IMR-90 (cell line): ENCODE measurements around the gene TMED6. TPM values are rescaled to one million over a fixed set of nuclear protein-coding genes. Genes with fewer than 3 reads are reported as not detected.

Source experiments
- ATAC-seq: fragments of 200-7000 bp; cut with Tn5 transposase; 2 replicates; pipeline ENCODE4 v1.9.1; 2020; ENCODE audit warnings: low read depth, mild to moderate bottlenecking, moderate library complexity
- BruUV-seq: library from RNA; stranded (reverse); fragments of 400-500 nt; replicated peaks from 2 replicates; lab custom pipeline; 2021; lab: Mats Ljungman, UMichigan
- CTCF ChIA-PET: fragments of 300-600 bp; formaldehyde crosslinking; extraction: SDS; loops from one replicate; lab custom pipeline; 2021; ENCODE audit warnings: antibody characterized with exemption; lab: Yijun Ruan, JAX
- POLR2A ChIA-PET: fragments of 300-600 bp; sonication (Branson Sonifier 250); formaldehyde crosslinking; loops from one replicate; lab custom pipeline; 2022; ENCODE audit warnings: antibody characterized with exemption; ENCODE audit not compliant: unreplicated experiment; lab: Charles Lee
- DNase-seq: peaks from one replicate; pipeline ENCODE4 v3.0.0; 2013
- H2AFZ ChIP-seq: replicated peaks from 2 replicates; pipeline ENCODE3; 2013; ENCODE audit warnings: low read length, mild to moderate bottlenecking; ENCODE audit not compliant: poor library complexity
- H2AK5ac ChIP-seq: 2 replicates; pipeline ENCODE4 v1.6.1; 2013; ENCODE audit warnings: low read depth, low read length, inconsistent platforms
- H2AK9ac ChIP-seq: replicated peaks from 2 replicates; pipeline ENCODE3; 2013; ENCODE audit warnings: mild to moderate bottlenecking, low read depth, low read length, moderate library complexity; ENCODE audit not compliant: poor library complexity
- H2BK120ac ChIP-seq: 2 replicates; pipeline ENCODE4 v1.6.1; 2013; ENCODE audit warnings: low read depth, low read length, inconsistent platforms
- H2BK15ac ChIP-seq: 3 replicates; pipeline ENCODE4 v1.6.1; 2013; ENCODE audit warnings: low read depth, low read length, inconsistent platforms
- H2BK20ac ChIP-seq: 2 replicates; pipeline ENCODE4 v1.6.1; 2013; ENCODE audit warnings: low read depth, mild to moderate bottlenecking, inconsistent platforms, low read length, moderate library complexity
- H2BK5ac ChIP-seq: 2 replicates; pipeline ENCODE4 v1.6.1; 2013; ENCODE audit warnings: mild to moderate bottlenecking, low read depth, low read length, inconsistent platforms; ENCODE audit not compliant: poor library complexity, severe bottlenecking
- H3K14ac ChIP-seq: replicated peaks from 2 replicates; pipeline ENCODE4 v1.6.1; 2013; ENCODE audit warnings: low read depth, low read length, inconsistent platforms
- H3K18ac ChIP-seq: 2 replicates; pipeline ENCODE4 v1.6.1; 2013; ENCODE audit warnings: low read depth, low read length, control low read depth
- H3K23ac ChIP-seq: 2 replicates; pipeline ENCODE4 v1.6.1; 2013; ENCODE audit warnings: low read depth, low read length, inconsistent platforms
- H3K27ac ChIP-seq: 2 replicates; pipeline ENCODE4 v1.5.1; 2013; ENCODE audit warnings: mild to moderate bottlenecking, control low read depth, low read length; ENCODE audit not compliant: insufficient read depth
- H3K27me3 ChIP-seq: 2 replicates; pipeline ENCODE4 v1.6.1; 2013; ENCODE audit warnings: low read length; ENCODE audit not compliant: control insufficient read depth, insufficient read depth
- H3K36me3 ChIP-seq: 2 replicates; pipeline ENCODE4 v1.6.1; 2013; ENCODE audit warnings: low read length, mixed read lengths; ENCODE audit not compliant: control insufficient read depth, insufficient read depth
- H3K4ac ChIP-seq: 2 replicates; pipeline ENCODE4 v1.6.1; 2013; ENCODE audit warnings: low read depth, low read length, inconsistent platforms
- H3K4me1 ChIP-seq: 2 replicates; pipeline ENCODE4 v1.6.1; 2013; ENCODE audit warnings: low read length, mixed read lengths; ENCODE audit not compliant: control insufficient read depth, insufficient read depth
- H3K4me2 ChIP-seq: 2 replicates; pipeline ENCODE4 v1.6.1; 2013; ENCODE audit warnings: low read depth, mild to moderate bottlenecking, control low read depth, low read length, moderate library complexity
- H3K4me3 ChIP-seq: 2 replicates; pipeline ENCODE4 v1.5.1; 2013; ENCODE audit warnings: low read depth, mild to moderate bottlenecking, control low read depth, low read length, moderate library complexity; ENCODE audit not compliant: insufficient read depth
- H3K56ac ChIP-seq: 2 replicates; pipeline ENCODE4 v1.6.1; 2013; ENCODE audit warnings: low read length, inconsistent platforms; ENCODE audit not compliant: insufficient read depth; ENCODE audit errors: extremely low read depth
- H3K79me1 ChIP-seq, 2 experiments: 2 replicates each; pipeline ENCODE4 v1.6.1; 2013; ENCODE audit warnings: low read length in 2 of 2, inconsistent platforms in 1 of 2, low read depth in 1 of 2
- H3K9ac ChIP-seq: 2 replicates; pipeline ENCODE4 v1.6.1; 2013; ENCODE audit warnings: low read depth, low read length, control low read depth
- H3K9me1 ChIP-seq: 2 replicates; pipeline ENCODE4 v1.6.1; 2013; ENCODE audit warnings: low read length, inconsistent platforms; ENCODE audit not compliant: insufficient read depth
- H3K9me3 ChIP-seq: 2 replicates; pipeline ENCODE4 v1.6.1; 2013; ENCODE audit warnings: low read length; ENCODE audit not compliant: control insufficient read depth, insufficient read depth
- H4K20me1 ChIP-seq: 2 replicates; pipeline ENCODE4 v1.6.1; 2013; ENCODE audit warnings: low read length, inconsistent platforms; ENCODE audit not compliant: insufficient read depth
- H4K5ac ChIP-seq: 2 replicates; pipeline ENCODE4 v1.6.1; 2013; ENCODE audit warnings: mild to moderate bottlenecking, low read depth, low read length, control low read depth
- H4K8ac ChIP-seq, 2 experiments: 2 replicates each; pipeline ENCODE4 v1.6.1; 2013; ENCODE audit warnings: low read depth in 2 of 2, low read length in 2 of 2, control low read depth in 1 of 2, inconsistent platforms in 1 of 2
- H4K91ac ChIP-seq: 2 replicates; pipeline ENCODE4 v1.6.1; 2013; ENCODE audit warnings: low read depth, low read length, inconsistent platforms; ENCODE audit not compliant: insufficient read depth
- BHLHE40 ChIP-seq: fragments of 150-350 bp; IDR thresholded peaks from 2 replicates; pipeline ENCODE4 v1.6.1; 2016; ENCODE audit warnings: mild to moderate bottlenecking, low read depth, low read length
- CEBPB ChIP-seq: IDR thresholded peaks from 2 replicates; pipeline ENCODE4 v1.6.1; 2012; ENCODE audit warnings: low read depth, low read length, improper control_type of control experiment
- CHD1 ChIP-seq: IDR thresholded peaks from 2 replicates; pipeline ENCODE4 v1.6.1; 2012; ENCODE audit warnings: low read depth, low read length, improper control_type of control experiment
- FOS ChIP-seq: fragments of 150-350 bp; IDR thresholded peaks from 2 replicates; pipeline ENCODE4 v1.6.1; 2016; ENCODE audit warnings: low read depth, low read length
- MAFK ChIP-seq: IDR thresholded peaks from 2 replicates; pipeline ENCODE4 v1.6.1; 2012; ENCODE audit warnings: low read depth, low read length, improper control_type of control experiment
- MAZ ChIP-seq: IDR thresholded peaks from 2 replicates; pipeline ENCODE4 v1.6.1; 2012; ENCODE audit warnings: low read depth, mild to moderate bottlenecking, low read length, improper control_type of control experiment, moderate library complexity, borderline replicate concordance
- MXI1 ChIP-seq: IDR thresholded peaks from 2 replicates; pipeline ENCODE4 v1.6.1; 2012; ENCODE audit warnings: low read depth, mild to moderate bottlenecking, low read length, moderate library complexity, borderline replicate concordance
- NFE2L2 ChIP-seq: fragments of 150-350 bp; IDR thresholded peaks from 2 replicates; pipeline ENCODE4 v1.6.1; 2016; ENCODE audit warnings: low read depth, mild to moderate bottlenecking, low read length
- POLR2A ChIP-seq: IDR thresholded peaks from 2 replicates; pipeline ENCODE4 v1.6.1; 2012; ENCODE audit warnings: mild to moderate bottlenecking, low read depth, low read length
- RAD21 ChIP-seq: IDR thresholded peaks from 2 replicates; pipeline ENCODE4 v1.6.1; 2012; ENCODE audit warnings: low read length, improper control_type of control experiment
- RCOR1 ChIP-seq: IDR thresholded peaks from 2 replicates; pipeline ENCODE4 v1.6.1; 2012; ENCODE audit warnings: mild to moderate bottlenecking, low read length, improper control_type of control experiment; ENCODE audit not compliant: insufficient replicate concordance
- RFX5 ChIP-seq: IDR thresholded peaks from 2 replicates; pipeline ENCODE4 v1.8.0; 2012; ENCODE audit warnings: low read depth, mild to moderate bottlenecking, low read length, moderate library complexity
- SMC3 ChIP-seq: fragments of 150-350 bp; IDR thresholded peaks from 2 replicates; pipeline ENCODE4 v1.6.1; 2016; ENCODE audit warnings: low read depth, mild to moderate bottlenecking, antibody characterized with exemption, low read length, moderate library complexity
- USF2 ChIP-seq: fragments of 150-350 bp; IDR thresholded peaks from 2 replicates; pipeline ENCODE4 v1.6.1; 2017; ENCODE audit warnings: mild to moderate bottlenecking, antibody characterized with exemption, low read length, low read depth
- WGBS, 2 experiments: methylation state at CpG; one replicate each; pipeline versions ENCODE4 v1.1.5 to v1.1.7; 2013; ENCODE audit warnings: missing lambda C conversion rate in 2 of 2; ENCODE audit not compliant: insufficient read length in 1 of 2; ENCODE audit errors: extremely low coverage in 2 of 2; 5-methylcytosine and 5-hydroxymethylcytosine counted together
- dilution Hi-C: fragments of 300-500 bp; cut with HindIII; formaldehyde crosslinking; loops from one replicate; pipeline ENCODE4 v1.14.3; 2018; ENCODE audit warnings: low sequenced_read_pairs; ENCODE audit not compliant: unreplicated experiment
- in situ Hi-C: fragments of 300-500 bp; cut with MboI; formaldehyde crosslinking; loops from 3 replicates; pipeline ENCODE4 v1.14.3; 2019; ENCODE audit warnings: low sequenced_read_pairs, inconsistent platforms, mixed read lengths
- intact Hi-C: fragments of 100-400 bp; cut with micrococcal nuclease; formaldehyde crosslinking; loops from 2 replicates; pipeline ENCODE4 v1.10.0; 2022
- polyA plus RNA-seq, 3 experiments: library from polyadenylated mRNA; depleted of rRNA; stranded (reverse); fragments of >200 nt; gene quantifications; 2 replicates each; pipeline ENCODE4 v1.2.3, GENCODE V29; 2012; ENCODE audit warnings: low replicate concordance in 1 of 3
- total RNA-seq: library from RNA; depleted of rRNA; stranded (reverse); fragments of >200 nt; gene quantifications from 2 replicates; pipeline ENCODE4 v1.2.3, GENCODE V29; 2012
- TF ChIP-seq, protein P1 (sequence below): fragments of 150-350 bp; IDR thresholded peaks from 2 replicates; pipeline ENCODE4 v1.6.1; 2016; ENCODE audit warnings: low read depth, mild to moderate bottlenecking, low read length, moderate library complexity, borderline replicate concordance
- TF ChIP-seq, protein P2 (sequence below): conservative IDR thresholded peaks from 2 replicates; pipeline ENCODE4 v1.5.1; 2012; ENCODE audit warnings: mild to moderate bottlenecking, low read depth, low read length, improper control_type of control experiment

TMED6 gene
- total and polyA plus RNA-seq, 2 of the 4 experiments (the other 2 are of a cell fraction): 0.10 TPM; not detected in 1

DNA sequence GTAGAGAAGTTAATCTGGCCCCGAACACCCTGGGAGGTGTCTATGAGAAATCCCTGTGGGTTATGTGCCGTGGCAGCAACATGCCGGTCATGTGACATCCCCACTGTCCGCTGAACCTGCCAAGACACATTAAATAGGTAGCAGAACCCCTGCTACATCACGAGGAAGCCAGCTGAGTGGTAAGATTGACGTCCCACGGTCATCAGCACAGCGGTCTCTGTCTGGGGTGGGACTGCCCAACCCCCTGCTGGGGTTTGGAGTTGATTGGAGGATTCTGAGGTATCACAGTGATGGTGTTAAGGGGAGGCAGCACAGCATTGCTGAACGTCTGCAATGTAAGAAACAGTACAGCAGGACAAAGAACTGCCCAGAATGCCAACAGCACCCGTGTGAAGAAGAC lies 2.0 kb downstream of the TMED6 start:
- ATAC-seq: no peak
- WGBS, 2 experiments: 87% methylated on average over 9 of the region's 10 CpGs; no CpG with 5 or more reads in 1 of the 2 experiments

More for the DNA sequence above, 2.0 kb downstream of the TMED6 start:
- Histone ChIP-seq H2BK120ac (no peak overlapping the region), H3K4me3 (no peak overlapping the region), H3K56ac (no peak overlapping the region), H2BK15ac (no peak overlapping the region), H4K5ac (no peak overlapping the region), H2AK9ac (no peak overlapping the region), H3K4ac (no peak overlapping the region), H3K4me2 (no peak overlapping the region), H4K20me1 (no peaks in the 10 kb centered on the region), H2AFZ (no peak overlapping the region), H3K79me1 (0 out of 4 replicates have a peak, but pooled peaks cover 0 to 4% of the 10 kb centered on the region in 2 experiments), H2BK20ac (no peak overlapping the region), H3K27ac (no peak overlapping the region), H3K9me3 (no peaks in the 10 kb centered on the region), H3K36me3 (peaks cover 5% of the 10 kb centered on the region), H2BK5ac (no peak overlapping the region), H3K9me1 (peaks cover 3% of the 10 kb centered on the region; the same call in 1 of the 2 replicates), H4K8ac (no peak overlapping the region), H2AK5ac (no peak overlapping the region), H3K14ac (no peak overlapping the region), H3K4me1 (peaks cover 2% of the 10 kb centered on the region; the same call in 1 of the 2 replicates), H3K9ac (no peak overlapping the region), H3K18ac (no peak overlapping the region), H4K91ac (no peak overlapping the region), H3K23ac (no peak overlapping the region), H3K27me3 (no peaks in the 10 kb centered on the region)
- POLR2A ChIA-PET: no interaction called here
- DNase-seq: no peak
- dilution Hi-C loops (no loop called here), in situ Hi-C loops (no loop called here), intact Hi-C loops (no loop called here)
- CTCF ChIA-PET: no interaction called here
- no peak for TF ChIP-seq CEBPB
- no peak for TF ChIP-seq BHLHE40
- TF ChIP-seq RCOR1: no peak
- no peak for TF ChIP-seq MXI1
- TF ChIP-seq NFE2L2: no peak
- no peak for TF ChIP-seq FOS
- TF ChIP-seq USF2: no peak
- TF ChIP-seq MAZ: no peak
- TF ChIP-seq CHD1: no peak
- no peak for TF ChIP-seq POLR2A
- TF ChIP-seq RFX5: no peak
- no peak for TF ChIP-seq MAFK
- TF ChIP-seq, protein P1, sequence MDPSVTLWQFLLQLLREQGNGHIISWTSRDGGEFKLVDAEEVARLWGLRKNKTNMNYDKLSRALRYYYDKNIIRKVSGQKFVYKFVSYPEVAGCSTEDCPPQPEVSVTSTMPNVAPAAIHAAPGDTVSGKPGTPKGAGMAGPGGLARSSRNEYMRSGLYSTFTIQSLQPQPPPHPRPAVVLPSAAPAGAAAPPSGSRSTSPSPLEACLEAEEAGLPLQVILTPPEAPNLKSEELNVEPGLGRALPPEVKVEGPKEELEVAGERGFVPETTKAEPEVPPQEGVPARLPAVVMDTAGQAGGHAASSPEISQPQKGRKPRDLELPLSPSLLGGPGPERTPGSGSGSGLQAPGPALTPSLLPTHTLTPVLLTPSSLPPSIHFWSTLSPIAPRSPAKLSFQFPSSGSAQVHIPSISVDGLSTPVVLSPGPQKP: no peak
- no peak for TF ChIP-seq RAD21
- TF ChIP-seq, protein P2, sequence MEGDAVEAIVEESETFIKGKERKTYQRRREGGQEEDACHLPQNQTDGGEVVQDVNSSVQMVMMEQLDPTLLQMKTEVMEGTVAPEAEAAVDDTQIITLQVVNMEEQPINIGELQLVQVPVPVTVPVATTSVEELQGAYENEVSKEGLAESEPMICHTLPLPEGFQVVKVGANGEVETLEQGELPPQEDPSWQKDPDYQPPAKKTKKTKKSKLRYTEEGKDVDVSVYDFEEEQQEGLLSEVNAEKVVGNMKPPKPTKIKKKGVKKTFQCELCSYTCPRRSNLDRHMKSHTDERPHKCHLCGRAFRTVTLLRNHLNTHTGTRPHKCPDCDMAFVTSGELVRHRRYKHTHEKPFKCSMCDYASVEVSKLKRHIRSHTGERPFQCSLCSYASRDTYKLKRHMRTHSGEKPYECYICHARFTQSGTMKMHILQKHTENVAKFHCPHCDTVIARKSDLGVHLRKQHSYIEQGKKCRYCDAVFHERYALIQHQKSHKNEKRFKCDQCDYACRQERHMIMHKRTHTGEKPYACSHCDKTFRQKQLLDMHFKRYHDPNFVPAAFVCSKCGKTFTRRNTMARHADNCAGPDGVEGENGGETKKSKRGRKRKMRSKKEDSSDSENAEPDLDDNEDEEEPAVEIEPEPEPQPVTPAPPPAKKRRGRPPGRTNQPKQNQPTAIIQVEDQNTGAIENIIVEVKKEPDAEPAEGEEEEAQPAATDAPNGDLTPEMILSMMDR: no peak
- no peak for TF ChIP-seq SMC3
- no TSS peak for BruUV-seq
